ENCODE data around the gene SHISAL2B. TPM values are rescaled to one million over a fixed set of nuclear protein-coding genes. Genes with fewer than 3 reads are reported as not detected.

Gene SHISAL2B
- total RNA-seq, 4 donors from 2014 or later, result not detected

GRCh38 chr5:64742821-64743220 lies 52.5 kb downstream of the SHISAL2B start:
- no peak for DNase-seq (ENCODE audit: extremely low spot score)
- peaks cover 10 to 31% (median 17%) of the 10 kb centered on the region in 4 donors for H3K36me3 ChIP-seq
- H3K9me3 ChIP-seq, result no peaks in the 10 kb centered on the region
- peaks cover 0 to 5% (median 0%) of the 10 kb centered on the region in 4 donors for H3K4me1 ChIP-seq
- H3K4me3 ChIP-seq, result no peak overlapping the region
- no peak for TF ChIP-seq POLR2AphosphoS5 (IDR thresholded peaks at IDR 0.05)
- no peak for TF ChIP-seq CTCF (IDR thresholded peaks at IDR 0.05)
- TF ChIP-seq EP300 (IDR thresholded peaks at IDR 0.05), result no peak
- no peak for TF ChIP-seq POLR2A (IDR thresholded peaks at IDR 0.05; ENCODE audit: low read depth)
- intact Hi-C loops (cut with DNase I), result no loop called here
- no peak overlapping the region for H3K27ac ChIP-seq (replicated peaks in 1 of 4)
- H3K27me3 ChIP-seq, result no peaks in the 10 kb centered on the region

GRCh38 chr5:64744914-64745313 lies 54.6 kb downstream of the SHISAL2B start:
- Histone ChIP-seq H3K9me3 (no peaks in the 10 kb centered on the region), H3K4me3 (no peak overlapping the region), H3K36me3 (peaks cover 5 to 18% (median 13%) of the 10 kb centered on the region in 4 donors), H3K27me3 (no peaks in the 10 kb centered on the region), H3K4me1 (peaks cover 0 to 5% (median 0%) of the 10 kb centered on the region in 4 donors), H3K27ac (replicated peaks in 1 of 4) (no peak overlapping the region)
- WGBS, result 100% methylated on average over 1 of the region's 1 CpG
- no peak for TF ChIP-seq POLR2A (IDR thresholded peaks at IDR 0.05; ENCODE audit: low read depth)
- no peak for TF ChIP-seq CTCF (IDR thresholded peaks at IDR 0.05)
- no peak for TF ChIP-seq EP300 (IDR thresholded peaks at IDR 0.05)
- TF ChIP-seq POLR2AphosphoS5 (IDR thresholded peaks at IDR 0.05), result no peak
- DNase-seq (ENCODE audit: extremely low spot score), result no peak
- intact Hi-C loops (cut with DNase I), result no loop called here

- 100% methylated on average over 1 of the region's 1 CpG for WGBS
- intact Hi-C loops (cut with DNase I), result no loop called here
- TF ChIP-seq EP300 (IDR thresholded peaks at IDR 0.05), result no peak
- TF ChIP-seq CTCF (IDR thresholded peaks at IDR 0.05), result no peak
- no peak for TF ChIP-seq POLR2A (IDR thresholded peaks at IDR 0.05; ENCODE audit: low read depth)
- TF ChIP-seq POLR2AphosphoS5 (IDR thresholded peaks at IDR 0.05), result no peak
Measured at GRCh38 chr5:64746446-64746845, 56.1 kb downstream of the SHISAL2B start.

GRCh38 chr5:64749385-64749784 lies 59.1 kb downstream of the SHISAL2B start:
- Histone ChIP-seq H3K36me3 (peaks cover 0 to 19% (median 13%) of the 10 kb centered on the region in 4 donors), H3K4me1 (no peaks in the 10 kb centered on the region), H3K27me3 (no peaks in the 10 kb centered on the region), H3K9me3 (no peaks in the 10 kb centered on the region), H3K4me3 (no peak overlapping the region), H3K27ac (replicated peaks in 1 of 4) (no peak overlapping the region)
- intact Hi-C loops (cut with DNase I), result no loop called here
- no peak for DNase-seq (ENCODE audit: extremely low spot score)
- TF ChIP-seq CTCF (IDR thresholded peaks at IDR 0.05) (no peak), POLR2AphosphoS5 (IDR thresholded peaks at IDR 0.05) (no peak), EP300 (IDR thresholded peaks at IDR 0.05) (no peak), POLR2A (IDR thresholded peaks at IDR 0.05; ENCODE audit: low read depth) (no peak)
- 84% methylated on average over 4 of the region's 4 CpGs for WGBS

More at GRCh38 chr5:64746446-64746845, 56.1 kb downstream of the SHISAL2B start:
- H3K4me1 ChIP-seq, result peaks cover 0 to 5% (median 0%) of the 10 kb centered on the region in 4 donors
- no peak for DNase-seq (ENCODE audit: extremely low spot score)
- H3K27me3 ChIP-seq, result no peaks in the 10 kb centered on the region
- no peak overlapping the region for H3K27ac ChIP-seq (replicated peaks in 1 of 4)
- H3K4me3 ChIP-seq, result no peak overlapping the region
- peaks cover 0 to 7% (median 5%) of the 10 kb centered on the region in 4 donors for H3K36me3 ChIP-seq
- H3K9me3 ChIP-seq, result no peaks in the 10 kb centered on the region

- WGBS, result 94% methylated on average over 2 of the region's 2 CpGs
- DNase-seq (ENCODE audit: extremely low spot score), result no peak
- TF ChIP-seq POLR2AphosphoS5 (IDR thresholded peaks at IDR 0.05), result no peak
- TF ChIP-seq CTCF (IDR thresholded peaks at IDR 0.05), result no peak
- TF ChIP-seq POLR2A (IDR thresholded peaks at IDR 0.05; ENCODE audit: low read depth), result no peak
- TF ChIP-seq EP300 (IDR thresholded peaks at IDR 0.05), result no peak
Measured at GRCh38 chr5:64754066-64754465, 63.8 kb downstream of the SHISAL2B start.

More at GRCh38 chr5:64754066-64754465, 63.8 kb downstream of the SHISAL2B start:
- peaks cover 0 to 6% (median 3%) of the 10 kb centered on the region in 4 donors for H3K4me1 ChIP-seq
- H3K27me3 ChIP-seq, result no peaks in the 10 kb centered on the region
- peaks cover 0 to 13% (median 8%) of the 10 kb centered on the region in 4 donors for H3K36me3 ChIP-seq
- no peaks in the 10 kb centered on the region for H3K9me3 ChIP-seq
- no peak overlapping the region for H3K27ac ChIP-seq (replicated peaks in 1 of 4)
- no peak overlapping the region for H3K4me3 ChIP-seq
- intact Hi-C loops (cut with DNase I), result no loop called here
